ENCODE results near the gene HSH2D. TPM values are rescaled to one million over a fixed set of nuclear protein-coding genes. Genes with fewer than 3 reads are reported as not detected.
"Not testable (repeated sequence)": the region's sequence is repeated elsewhere in the genome, so short reads cannot be mapped to it uniquely, and the experiment has no call there.

HSH2D gene
- total RNA-seq, 1 donor from 2014 or later: 0.49 TPM

DNA sequence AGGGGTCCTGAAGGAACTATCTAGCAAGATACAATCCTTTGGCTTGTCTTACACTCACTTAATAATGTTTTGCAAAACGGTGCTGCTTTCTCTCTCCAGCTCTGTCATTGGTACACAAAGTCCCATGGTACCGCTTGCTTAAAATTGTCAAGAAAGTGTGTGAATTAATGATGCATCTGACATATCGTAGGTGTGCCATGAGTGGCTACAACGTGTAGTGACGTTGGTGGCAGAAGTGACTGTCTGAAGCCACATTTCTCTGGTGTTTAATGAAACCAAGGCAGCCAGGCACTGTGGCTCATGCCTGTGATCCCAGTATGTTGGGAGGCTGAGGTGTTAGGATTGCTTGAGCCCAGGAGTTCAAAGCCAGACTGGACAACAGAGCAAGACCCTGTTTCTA is 2.6 kb downstream of the HSH2D start:
- ATAC-seq (no peak), DNase-seq (ENCODE audit: missing footprints) (no peak)
- intact Hi-C loops (cut with DNase I): no loop called here

DNA sequence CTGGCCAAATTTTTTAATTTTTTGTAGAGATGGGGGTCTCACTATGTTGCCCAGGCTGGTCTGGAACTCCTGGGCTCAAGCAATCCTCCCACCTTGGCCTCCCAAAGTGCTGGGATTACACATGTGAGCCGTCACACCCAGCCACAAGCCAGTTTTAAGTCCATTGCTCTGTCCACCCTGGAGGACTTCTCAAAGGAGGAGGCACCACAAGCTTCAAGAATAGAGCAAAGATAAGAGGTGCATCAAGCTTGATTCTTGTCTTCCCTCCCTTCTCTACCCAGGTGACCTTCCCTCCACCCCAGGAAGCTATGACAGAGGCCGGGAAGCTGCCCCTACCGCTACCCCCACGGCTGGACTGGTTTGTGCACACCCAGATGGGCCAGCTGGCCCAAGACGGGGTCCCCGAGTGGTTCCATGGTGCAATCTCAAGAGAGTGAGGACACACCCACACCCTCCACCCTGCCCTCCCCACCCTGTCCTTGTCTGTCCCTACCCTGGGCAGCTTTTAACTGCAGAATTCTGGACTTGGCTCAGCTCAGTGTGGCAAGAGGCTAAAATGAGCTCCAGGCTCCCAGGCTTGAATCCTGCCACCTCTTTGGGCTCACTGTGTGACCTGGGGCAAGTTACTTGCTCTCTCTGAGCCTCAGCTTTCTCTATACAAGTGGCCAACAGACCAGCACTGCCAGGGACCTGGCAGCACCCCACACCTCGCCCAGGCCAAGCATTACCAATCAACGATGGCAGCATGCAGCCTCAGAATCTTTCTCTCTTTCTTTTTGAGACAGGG is 5.2 kb downstream of the HSH2D start:
- DNase-seq (ENCODE audit: missing footprints) (no peak), ATAC-seq (no peak)
- intact Hi-C loops (cut with DNase I): no loop called here

DNA sequence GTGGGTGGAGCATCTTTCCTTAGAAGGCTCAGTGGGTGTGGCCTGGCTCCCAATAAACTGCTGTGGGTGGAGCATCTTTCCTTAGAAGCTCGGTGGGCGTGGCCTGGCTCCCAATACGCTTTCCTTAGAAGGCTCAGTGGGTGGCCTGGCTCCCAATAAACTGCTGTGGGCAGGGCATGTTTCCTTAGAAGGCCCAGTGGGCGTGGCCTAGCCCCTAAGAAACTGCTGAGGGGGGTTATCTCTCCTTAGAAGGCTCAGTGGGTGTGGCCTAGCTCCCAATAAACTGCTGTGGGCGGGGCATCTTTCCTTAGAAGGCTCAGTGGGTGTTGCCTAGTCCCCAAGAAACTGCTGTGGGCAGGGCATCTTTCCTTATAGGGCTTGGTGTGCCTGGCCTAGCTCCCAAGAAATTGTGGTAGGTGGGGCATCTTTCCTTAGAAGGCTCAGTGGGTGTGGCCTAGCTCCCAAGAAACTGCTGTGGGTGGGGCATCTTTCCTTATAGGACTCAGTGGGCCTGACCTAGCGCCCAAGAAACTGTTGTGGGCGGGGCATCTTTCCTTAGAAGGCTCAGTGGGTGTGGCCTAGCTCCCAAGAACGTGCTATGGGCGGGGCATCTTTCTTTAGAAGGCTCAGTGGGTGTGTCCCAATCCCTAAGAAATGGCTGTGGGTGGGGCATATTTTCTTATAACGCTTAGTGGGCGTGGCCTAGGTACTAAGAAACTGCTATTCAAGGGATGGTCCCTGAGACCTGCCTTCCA is 10.3 kb downstream of the HSH2D start:
- intact Hi-C loops (cut with DNase I): no loop called here
- DNase-seq (ENCODE audit: missing footprints) (no peak), ATAC-seq (no peak)

DNA sequence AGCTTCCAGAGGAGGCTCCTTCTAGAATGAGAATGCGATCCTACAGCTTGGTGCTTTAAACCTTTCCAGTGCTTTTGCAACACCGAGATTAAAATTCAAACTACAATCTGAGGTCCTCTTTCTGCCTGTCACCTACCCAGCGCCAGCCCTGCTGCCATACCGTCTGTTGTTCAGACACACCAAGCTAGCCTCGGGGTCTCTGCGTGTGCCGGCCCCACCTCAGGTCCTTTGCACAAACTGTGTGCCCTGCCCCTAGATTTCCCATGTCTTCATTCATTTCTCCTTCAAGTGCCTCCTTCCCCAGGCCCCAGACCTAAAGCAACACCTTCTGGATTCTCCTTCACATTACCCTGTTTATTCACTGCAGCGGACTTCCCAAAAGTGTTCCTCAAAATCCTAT is 11.1 kb downstream of the HSH2D start:
- ATAC-seq (no peak), DNase-seq (ENCODE audit: missing footprints) (no peak)
- intact Hi-C loops (cut with DNase I): no loop called here

DNA sequence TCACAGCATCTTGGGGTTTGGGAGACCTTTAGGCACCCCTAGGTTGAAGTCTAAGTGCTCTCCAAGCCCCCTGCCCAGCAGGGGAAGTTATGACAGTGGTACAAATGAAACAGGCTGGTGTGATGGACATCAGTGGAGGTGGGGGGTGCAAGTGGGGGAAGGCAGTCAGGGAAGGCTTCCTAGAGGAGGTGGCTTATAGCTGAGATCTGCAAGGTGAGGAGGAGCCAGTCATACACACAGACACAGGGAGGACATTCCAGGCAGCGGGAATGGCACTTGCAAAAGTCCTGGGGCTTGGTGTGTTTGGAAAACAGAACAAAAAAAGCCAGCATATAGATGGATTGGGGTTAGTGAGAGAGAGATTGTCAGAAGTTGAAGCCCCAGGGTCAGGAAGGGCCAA is 11.6 kb downstream of the HSH2D start:
- DNase-seq (ENCODE audit: missing footprints): no peak
- no peak for ATAC-seq
- intact Hi-C loops (cut with DNase I): no loop called here

DNA sequence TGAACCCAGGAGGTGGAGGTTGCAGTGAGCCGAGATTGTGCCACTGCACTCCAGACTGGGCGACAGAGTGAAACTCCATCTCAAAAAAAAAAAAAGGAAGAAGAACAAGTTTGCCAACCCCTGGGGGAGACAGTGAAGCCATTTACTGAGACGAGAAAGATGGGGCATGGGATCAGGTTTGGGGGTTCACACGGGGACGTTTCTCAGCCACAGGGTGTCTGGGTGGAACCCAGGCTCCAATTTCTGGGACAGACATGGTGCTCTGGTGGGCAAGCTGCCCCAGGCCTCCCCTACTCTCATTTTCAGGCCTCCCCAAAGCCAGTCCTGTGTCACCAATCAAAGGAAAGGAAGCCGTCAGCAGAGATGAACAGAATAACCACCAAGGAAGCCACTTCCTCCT is 13.4 kb downstream of the HSH2D start:
- ATAC-seq (no peak), DNase-seq (ENCODE audit: missing footprints) (no peak)
- intact Hi-C loops (cut with DNase I): no loop called here

DNA sequence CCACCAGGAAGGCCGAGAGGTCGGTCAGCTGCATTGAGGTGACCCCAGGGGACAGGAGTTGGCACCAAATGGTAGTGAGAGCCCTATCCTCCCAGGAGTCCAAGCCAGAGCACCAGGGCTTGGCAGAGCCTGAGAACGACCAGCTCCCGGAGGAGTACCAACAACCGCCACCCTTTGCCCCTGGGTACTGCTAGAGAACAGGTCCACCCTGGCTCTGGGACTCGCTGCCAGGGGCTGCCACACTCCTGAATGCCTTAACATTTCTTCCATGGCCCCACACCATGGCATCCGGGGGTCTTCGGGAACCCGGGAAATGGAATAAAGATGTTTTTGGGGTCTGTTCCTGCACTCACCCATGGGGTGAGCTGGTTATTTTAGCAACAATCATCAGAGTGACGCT is 14.1 kb downstream of the HSH2D start:
- DNase-seq (ENCODE audit: missing footprints) (no peak), ATAC-seq (no peak)
- intact Hi-C loops (cut with DNase I): no loop called here

DNA sequence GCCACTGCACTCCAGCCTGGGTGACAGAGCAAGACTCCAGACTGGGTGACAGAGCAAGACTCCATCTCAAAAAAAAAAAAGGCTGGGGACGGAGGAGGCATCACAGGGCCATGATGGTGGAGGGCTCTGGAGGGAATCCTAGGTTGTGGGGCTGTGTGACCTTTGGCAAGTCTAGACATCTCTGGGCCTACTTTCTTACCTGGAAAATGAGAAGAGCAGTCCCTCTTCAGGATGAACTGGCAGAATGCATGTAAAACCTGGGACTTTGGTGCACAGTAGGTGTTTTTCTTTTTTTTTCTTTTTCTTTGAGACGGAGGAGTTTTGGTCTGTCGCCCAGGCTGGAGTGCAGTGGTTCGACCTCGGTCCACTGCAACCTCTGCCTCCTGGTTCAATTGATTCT is 16.2 kb downstream of the HSH2D start:
- DNase-seq (ENCODE audit: missing footprints) (no peak), ATAC-seq (no peak)
- intact Hi-C loops (cut with DNase I): no loop called here

DNA sequence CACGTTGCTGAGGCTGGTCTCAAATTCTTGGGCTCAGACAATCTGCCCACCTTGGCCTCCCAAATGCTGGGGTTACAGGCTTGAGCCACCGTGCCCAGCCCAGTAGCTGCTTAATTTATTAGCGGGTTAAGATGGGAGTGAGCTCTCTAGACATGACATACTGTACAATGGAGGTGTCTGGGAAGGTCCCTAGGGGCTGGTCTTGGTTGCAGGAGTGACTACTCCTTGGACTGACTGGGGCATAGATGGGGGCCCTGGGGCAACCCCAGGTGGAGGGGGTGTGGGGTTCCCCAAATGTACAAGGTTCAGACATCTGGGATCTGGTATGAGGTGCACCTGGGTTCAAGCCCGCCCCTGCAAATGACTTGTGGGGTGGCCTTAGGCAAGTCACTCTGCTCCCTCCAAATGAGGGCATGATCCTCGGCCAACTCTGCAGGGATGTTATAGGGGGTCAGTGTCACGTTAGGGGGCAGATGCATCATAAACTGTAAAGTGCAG is 17.0 kb downstream of the HSH2D start:
- DNase-seq (ENCODE audit: missing footprints): no peak
- ATAC-seq: no peak
- intact Hi-C loops (cut with DNase I): no loop called here

DNA sequence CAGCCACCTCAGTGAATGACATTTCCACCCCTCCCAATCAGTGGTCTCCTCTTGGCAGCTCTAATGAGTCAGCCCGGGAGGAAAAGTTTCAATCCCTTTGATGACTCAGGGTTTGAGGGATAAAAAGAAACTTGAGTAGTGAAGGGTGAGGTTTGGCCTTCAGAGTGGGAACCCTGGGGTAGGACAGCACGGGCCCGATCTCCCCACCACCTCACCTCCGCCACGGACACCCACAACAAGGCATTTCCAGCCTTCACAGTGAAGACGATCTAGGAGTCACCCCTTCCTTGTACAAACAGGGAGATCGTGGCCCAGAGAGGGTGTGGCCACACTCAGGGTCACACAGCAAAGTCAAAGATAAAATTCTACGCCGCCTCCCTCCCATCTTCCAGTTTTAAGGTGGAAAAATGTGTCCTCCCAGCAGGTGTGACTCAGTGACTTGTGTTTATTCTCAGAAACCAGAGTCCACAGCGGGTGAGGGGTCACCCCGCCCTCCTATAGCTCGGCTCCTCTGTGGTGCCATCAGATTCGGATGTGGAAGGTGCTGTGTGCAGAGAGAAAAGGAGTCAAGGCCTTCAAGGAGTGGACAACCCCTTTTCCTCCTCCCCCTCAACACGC is 17.6 kb downstream of the HSH2D start:
- intact Hi-C loops (cut with DNase I): no loop called here
- DNase-seq (ENCODE audit: missing footprints): no peak
- ATAC-seq: no peak

DNA sequence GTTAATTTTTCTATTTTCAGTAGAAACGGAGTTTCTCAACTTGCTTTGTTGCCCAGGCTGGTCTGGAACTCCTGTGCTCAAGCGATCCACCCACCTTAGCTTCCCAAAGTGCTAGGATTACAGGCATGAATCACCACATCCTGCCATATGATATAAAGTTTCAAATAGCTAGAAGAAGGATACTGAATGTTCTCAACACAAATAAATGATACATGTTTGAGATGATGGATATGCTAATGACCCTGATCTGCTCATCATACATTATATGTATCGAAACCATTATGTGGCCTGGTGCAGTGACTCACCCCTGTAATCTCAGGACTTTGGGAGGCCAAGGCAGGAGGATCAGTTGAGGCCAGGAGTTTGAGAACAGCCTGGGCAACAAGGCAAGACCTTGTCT is 18.4 kb downstream of the HSH2D start:
- no peak for DNase-seq (ENCODE audit: missing footprints)
- intact Hi-C loops (cut with DNase I): no loop called here
- no peak for ATAC-seq

DNA sequence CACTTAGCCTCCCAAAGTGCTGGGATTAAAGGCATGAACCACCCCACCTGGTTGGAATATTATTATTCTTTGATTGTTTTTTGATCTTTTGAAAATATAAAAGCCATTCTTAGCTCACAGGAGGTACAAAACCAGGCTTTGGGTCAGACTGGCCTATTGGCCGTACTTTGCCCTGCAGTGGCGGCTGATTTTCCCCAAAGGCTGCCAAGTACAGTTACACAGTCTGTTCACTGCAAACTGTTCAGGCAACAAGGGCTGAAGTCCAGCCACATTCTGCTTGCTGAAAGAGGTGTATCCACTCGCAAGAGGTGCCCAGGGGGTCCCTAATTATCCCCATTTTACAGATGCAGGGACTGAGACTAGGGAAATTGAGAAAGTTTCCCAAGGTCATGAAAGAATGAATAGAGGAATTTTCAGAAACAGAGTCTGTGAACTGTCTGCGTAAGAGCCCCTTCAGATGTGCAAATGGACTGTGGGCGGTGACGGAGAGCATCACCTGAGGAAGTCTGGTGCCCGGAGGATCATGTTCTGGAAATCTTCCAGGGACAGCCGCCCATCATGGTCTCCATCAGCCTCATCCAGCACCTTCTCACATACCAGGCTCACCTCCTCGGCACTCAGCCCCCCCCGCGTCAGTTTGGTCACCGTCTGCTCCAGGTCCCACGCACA is 20.9 kb downstream of the HSH2D start:
- DNase-seq (ENCODE audit: missing footprints): no peak
- intact Hi-C loops (cut with DNase I): no loop called here
- no peak for ATAC-seq

DNA sequence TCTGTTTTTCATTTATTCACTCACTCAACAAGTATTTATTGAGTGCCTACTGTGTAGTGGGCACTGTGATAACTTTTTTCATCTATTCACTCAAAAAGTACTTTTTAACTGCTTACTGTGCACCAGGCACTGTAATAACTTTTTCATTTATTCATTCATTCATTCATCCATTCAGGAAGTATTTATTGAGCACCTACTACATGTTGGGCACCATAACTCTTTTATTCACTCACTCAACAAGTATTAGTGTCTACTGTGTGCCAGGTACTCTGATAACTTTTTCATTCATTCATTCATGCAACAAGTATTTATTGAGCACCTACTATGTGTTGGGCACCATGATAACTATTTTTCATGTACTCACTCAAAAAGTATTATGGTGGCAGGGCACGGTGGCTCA is 22.9 kb downstream of the HSH2D start:
- intact Hi-C loops (cut with DNase I): no loop called here
- ATAC-seq (no peak), DNase-seq (ENCODE audit: missing footprints) (no peak)

DNA sequence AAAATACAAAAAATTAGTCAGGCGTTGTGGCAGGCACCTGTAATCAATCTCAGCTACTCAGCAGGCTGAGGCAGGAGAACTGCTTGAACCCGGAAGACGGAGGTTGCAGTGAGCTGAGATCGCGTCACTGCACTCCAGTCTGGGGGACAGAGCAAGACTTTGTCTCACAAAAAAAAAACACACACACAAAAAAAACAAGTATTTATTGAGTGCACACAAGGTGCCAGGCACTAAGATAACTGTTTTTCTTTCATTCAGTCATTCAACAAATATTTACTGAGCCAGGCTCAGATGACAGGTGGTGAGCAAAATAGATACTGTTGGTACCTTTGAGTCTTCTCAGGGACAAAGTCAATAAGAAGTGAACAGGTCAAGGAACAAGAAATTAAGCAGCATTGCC is 23.6 kb downstream of the HSH2D start:
- no peak for ATAC-seq
- intact Hi-C loops (cut with DNase I): no loop called here
- DNase-seq (ENCODE audit: missing footprints): no peak

DNA sequence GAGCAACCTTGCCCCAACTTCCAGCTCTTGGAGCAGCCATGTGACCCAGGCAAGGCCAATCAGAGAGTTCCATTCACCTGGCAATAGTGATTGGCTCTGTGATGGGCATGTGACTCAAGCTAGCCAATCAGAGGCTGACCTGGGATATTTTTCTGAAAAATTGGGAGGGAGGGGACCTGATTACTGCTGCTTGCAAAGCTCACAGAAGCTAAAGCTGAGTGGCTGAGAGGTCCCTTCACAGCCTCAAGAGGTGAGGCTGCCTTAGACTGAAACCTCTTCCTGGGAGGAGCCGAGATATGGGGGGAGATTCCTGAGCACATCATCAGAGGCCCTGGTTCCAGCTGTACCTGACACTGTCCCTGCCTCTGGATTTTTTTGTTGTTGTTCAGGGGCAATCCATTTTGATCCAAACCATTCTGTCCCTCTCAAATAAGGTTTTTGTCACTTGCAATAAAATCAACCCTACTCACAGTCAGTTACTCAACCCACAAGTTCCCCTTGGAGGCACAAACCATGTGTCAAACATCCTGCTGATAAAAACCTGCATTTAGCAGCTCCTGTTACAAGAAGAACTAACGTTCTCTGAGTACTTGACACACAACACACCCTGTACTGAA is 25.1 kb downstream of the HSH2D start:
- no peak for DNase-seq (ENCODE audit: missing footprints)
- intact Hi-C loops (cut with DNase I): no loop called here
- no peak for ATAC-seq

DNA sequence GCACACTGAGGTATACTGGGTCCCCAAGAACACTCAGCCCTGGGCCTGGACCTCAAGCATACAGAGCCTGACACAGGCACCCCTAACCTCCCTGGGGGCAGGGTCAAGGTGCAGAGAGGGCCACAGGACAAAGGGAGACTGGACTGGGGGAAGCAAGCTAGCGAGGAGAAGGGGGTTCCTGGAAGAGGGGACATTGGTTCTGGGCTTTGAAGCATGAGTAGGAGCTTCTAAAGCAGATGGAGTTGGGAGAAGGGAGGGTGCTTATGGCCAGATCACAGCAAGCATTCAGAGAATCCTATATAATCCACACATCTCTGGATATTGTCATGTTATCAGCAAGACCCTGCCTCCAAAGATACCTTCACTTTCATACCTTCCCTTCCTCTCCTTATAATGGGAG is 26.6 kb downstream of the HSH2D start:
- intact Hi-C loops (cut with DNase I): no loop called here
- DNase-seq (ENCODE audit: missing footprints): no peak
- no peak for ATAC-seq

DNA sequence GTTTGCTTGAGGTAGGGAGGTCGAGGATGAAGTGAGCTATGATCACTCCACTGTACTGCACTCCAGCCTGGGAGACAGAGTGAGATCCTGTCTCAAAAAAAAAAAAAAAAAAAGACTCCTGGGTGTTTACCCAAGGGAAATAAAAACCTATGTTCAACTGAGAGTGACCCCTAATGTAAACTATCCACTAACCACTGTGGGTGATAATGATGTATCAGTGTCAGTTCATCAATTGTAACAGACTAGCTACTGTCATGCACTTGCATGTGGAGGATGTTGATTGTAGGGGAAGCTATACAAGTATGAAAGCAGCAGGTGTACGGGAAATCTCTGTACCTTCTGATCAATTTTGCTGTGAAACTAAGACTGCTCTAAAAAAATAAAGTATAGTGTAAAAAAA is 32.5 kb downstream of the HSH2D start:
- intact Hi-C loops (cut with DNase I): no loop called here
- DNase-seq (ENCODE audit: missing footprints) (no peak), ATAC-seq (no peak)

DNA sequence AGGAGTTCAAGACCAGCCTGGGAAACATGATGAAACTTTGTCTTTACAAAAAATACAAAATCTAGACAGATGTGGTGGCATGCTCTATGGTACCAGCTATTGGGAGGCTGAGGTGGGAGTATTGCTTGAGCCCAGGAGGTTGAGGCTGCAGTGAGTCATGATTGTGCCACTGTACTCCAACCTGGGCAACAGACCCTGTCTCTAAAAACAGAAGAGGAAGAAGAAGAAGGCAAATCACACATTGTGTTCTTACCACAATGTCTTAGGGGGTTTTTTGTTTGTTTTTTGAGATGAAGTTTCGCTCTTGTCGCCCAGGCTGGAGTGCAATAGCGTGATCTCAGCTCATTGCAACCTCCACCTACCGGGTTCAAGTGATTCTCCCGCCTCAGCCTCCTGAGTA is 35.4 kb downstream of the HSH2D start:
- DNase-seq (ENCODE audit: missing footprints); intact Hi-C loops (cut with DNase I); ATAC-seq: not testable (repeated sequence)

DNA sequence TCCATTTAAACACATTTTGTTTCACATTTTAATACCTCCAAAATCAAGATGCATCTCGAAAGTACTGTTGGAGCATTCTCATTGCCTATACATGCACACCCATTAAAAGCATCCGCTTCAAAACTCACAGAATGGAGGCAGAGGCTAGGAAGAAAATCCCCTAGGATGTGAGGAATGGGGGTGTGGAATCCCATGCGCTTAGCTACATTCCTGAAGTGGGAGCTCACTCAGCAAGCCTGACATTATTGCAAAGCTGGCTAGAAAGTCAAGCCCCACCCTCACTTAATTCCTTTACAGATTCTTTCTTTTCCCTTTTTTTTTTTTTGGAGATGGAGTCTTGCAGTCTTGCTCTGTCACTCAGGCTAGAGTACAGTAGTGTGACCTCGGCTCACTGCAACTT is 37.1 kb downstream of the HSH2D start:
- DNase-seq (ENCODE audit: missing footprints) (no peak), ATAC-seq (no peak)

More for the DNA sequence above, 37.1 kb downstream of the HSH2D start:
- intact Hi-C loops (cut with DNase I): loop anchor here (5.0 kb wide), 1 partner anchor 598 kb away; no protein-coding TSS in a partner anchor
